GM12891 (cell line): Measurements from ENCODE around the gene SMG6.

Experiments
- PAX5 ChIP-seq: IDR thresholded peaks from 2 replicates; pipeline ENCODE4 v1.6.1; 2011; ENCODE audit warnings: low read length, moderate library complexity, mild to moderate bottlenecking; ENCODE audit not compliant: insufficient read depth, severe bottlenecking
- POLR2A ChIP-seq: IDR thresholded peaks from 2 replicates; pipeline ENCODE4 v1.6.1; 2011; ENCODE audit warnings: low read depth, low read length, control low read depth
- POLR2AphosphoS5 ChIP-seq: IDR thresholded peaks from 2 replicates; pipeline ENCODE4 v1.6.1; 2011; ENCODE audit warnings: low read depth, low read length, control low read depth
- POU2F2 ChIP-seq: IDR thresholded peaks from 2 replicates; pipeline ENCODE4 v1.6.1; 2011; ENCODE audit warnings: low read depth, mild to moderate bottlenecking, control low read depth, low read length, moderate library complexity
- TAF1 ChIP-seq: IDR thresholded peaks from 2 replicates; pipeline ENCODE4 v1.6.1; 2011; ENCODE audit warnings: low read depth, low read length, control low read depth

GRCh38 chr17:2264067-2264860, 39.3 kb downstream of the SMG6 start:
- TF ChIP-seq POLR2A (0 out of 2 replicates have a peak, but pooled peaks have one; percentile 24), PAX5 (no peak), POLR2AphosphoS5 (no peak), TAF1 (no peak), POU2F2 (no peak)
